ENCODE measurements around the gene VPS45.

VPS45 gene

DNA sequence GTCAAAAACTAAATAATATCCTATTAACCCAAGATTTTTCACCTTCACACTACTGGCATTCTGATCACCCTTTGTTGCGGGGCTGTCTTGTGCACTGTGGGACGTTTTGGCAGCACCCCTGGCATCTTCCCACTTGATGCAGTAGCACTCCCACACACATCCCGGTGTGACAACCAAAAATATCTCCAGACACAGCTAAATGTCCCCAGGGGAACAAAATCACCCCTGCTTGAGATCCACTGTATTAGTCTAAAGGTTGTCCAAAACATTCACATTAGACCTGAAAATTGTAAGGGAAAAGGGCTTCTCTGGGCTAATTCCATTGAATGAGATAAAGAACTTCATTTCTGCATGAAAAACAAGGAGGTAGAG is 120.0 kb downstream of the VPS45 start:
- TF ChIP-seq, protein P1, sequence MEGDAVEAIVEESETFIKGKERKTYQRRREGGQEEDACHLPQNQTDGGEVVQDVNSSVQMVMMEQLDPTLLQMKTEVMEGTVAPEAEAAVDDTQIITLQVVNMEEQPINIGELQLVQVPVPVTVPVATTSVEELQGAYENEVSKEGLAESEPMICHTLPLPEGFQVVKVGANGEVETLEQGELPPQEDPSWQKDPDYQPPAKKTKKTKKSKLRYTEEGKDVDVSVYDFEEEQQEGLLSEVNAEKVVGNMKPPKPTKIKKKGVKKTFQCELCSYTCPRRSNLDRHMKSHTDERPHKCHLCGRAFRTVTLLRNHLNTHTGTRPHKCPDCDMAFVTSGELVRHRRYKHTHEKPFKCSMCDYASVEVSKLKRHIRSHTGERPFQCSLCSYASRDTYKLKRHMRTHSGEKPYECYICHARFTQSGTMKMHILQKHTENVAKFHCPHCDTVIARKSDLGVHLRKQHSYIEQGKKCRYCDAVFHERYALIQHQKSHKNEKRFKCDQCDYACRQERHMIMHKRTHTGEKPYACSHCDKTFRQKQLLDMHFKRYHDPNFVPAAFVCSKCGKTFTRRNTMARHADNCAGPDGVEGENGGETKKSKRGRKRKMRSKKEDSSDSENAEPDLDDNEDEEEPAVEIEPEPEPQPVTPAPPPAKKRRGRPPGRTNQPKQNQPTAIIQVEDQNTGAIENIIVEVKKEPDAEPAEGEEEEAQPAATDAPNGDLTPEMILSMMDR (IDR thresholded peaks at IDR 0.05), result no peak
- Histone ChIP-seq H3K9me3 (ENCODE audit: control insufficient read depth, low read length) (no peaks in the 10 kb centered on the region), H3K4me1 (no peaks in the 10 kb centered on the region), H3K79me2 (no peaks in the 10 kb centered on the region), H2AFZ (no peak overlapping the region), H3K36me3 (ENCODE audit: control insufficient read depth, insufficient read depth, low read length) (no peaks in the 10 kb centered on the region), H3K27me3 (ENCODE audit: control insufficient read depth, insufficient read depth, low read length) (no peaks in the 10 kb centered on the region), H3K27ac (no peak overlapping the region), H3K4me3 (ENCODE audit: low read depth, low read length) (no peak overlapping the region), H3K9ac (no peak overlapping the region), H3K4me2 (ENCODE audit: low read length) (no peak overlapping the region)

DNA sequence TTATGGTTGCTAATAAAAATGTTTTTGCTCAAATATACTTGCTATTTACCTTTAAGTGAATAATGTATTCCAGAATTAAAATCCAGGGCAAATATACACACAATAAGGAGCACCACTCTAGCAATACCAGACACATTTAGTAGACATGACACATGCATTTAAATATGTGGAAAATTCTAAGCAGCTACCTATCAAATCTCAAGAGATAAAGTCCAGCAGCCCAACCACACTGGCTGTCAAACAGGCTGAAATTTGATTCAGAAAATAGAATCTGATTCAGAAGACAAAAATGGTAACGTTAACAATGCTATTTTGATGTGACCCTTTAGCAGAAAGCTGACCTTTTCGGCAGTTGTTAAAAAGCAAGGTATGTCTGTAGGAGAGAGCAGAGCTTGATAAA is 124.4 kb downstream of the VPS45 start:
- Histone ChIP-seq H3K9ac (no peak overlapping the region), H3K36me3 (ENCODE audit: control insufficient read depth, insufficient read depth, low read length) (no peaks in the 10 kb centered on the region), H3K27ac (no peak overlapping the region), H3K27me3 (ENCODE audit: control insufficient read depth, insufficient read depth, low read length) (no peaks in the 10 kb centered on the region), H2AFZ (no peak overlapping the region), H3K4me2 (ENCODE audit: low read length) (no peak overlapping the region), H3K9me3 (ENCODE audit: control insufficient read depth, low read length) (no peaks in the 10 kb centered on the region), H3K4me3 (ENCODE audit: low read depth, low read length) (no peak overlapping the region), H3K4me1 (no peaks in the 10 kb centered on the region), H3K79me2 (no peaks in the 10 kb centered on the region)
- TF ChIP-seq, protein P1 (IDR thresholded peaks at IDR 0.05), result no peak

DNA sequence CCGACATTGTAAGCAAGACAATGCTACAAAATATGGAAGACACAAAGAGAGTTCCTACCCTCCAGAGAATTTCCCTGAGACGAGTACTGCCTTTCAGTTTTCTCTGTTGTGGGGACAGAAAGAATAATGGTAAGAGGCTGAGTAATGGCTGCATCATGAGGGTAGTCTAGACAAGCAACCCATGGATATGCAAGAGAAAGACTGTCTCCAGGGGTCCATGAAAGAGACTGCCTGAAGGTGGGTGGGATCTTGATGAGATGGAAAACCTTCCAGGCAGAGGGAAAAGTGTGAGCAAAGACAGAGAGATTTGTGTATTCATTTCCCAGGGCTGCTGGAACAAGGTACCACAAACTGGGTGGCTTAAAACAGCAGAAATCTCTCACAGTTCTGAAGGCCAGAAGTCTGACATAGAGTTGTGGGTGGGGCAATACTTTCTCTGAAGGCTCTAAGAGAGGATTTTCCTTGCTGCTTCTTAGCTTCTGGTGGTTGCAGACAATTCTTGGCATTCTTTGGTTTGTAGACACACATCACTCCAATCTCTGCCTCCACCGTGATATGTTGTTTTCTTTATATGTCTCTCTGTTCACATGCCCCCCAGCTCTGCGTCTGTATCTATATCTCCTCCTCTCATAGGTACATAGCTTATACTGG is 126.9 kb downstream of the VPS45 start:
- H3K4me3 ChIP-seq (ENCODE audit: low read depth, low read length), result no peak overlapping the region
- no peak overlapping the region for H3K27ac ChIP-seq
- no peaks in the 10 kb centered on the region for H3K36me3 ChIP-seq (ENCODE audit: control insufficient read depth, insufficient read depth, low read length)
- no peak overlapping the region for H3K9ac ChIP-seq
- H3K4me1 ChIP-seq, result no peaks in the 10 kb centered on the region
- no peak overlapping the region for H2AFZ ChIP-seq
- TF ChIP-seq, protein P1 (IDR thresholded peaks at IDR 0.05), result no peak
- no peaks in the 10 kb centered on the region for H3K27me3 ChIP-seq (ENCODE audit: control insufficient read depth, insufficient read depth, low read length)
- no peaks in the 10 kb centered on the region for H3K79me2 ChIP-seq
- no peaks in the 10 kb centered on the region for H3K9me3 ChIP-seq (ENCODE audit: control insufficient read depth, low read length)
- H3K4me2 ChIP-seq (ENCODE audit: low read length), result no peak overlapping the region
